Measurements from ENCODE around the gene FBXL3. TPM values are rescaled to one million over a fixed set of nuclear protein-coding genes. Genes with fewer than 3 reads are reported as not detected.

Gene FBXL3
- total and polyA plus RNA-seq, 9 donors = 38.0 to 94.4 (median 54.9) TPM

DNA sequence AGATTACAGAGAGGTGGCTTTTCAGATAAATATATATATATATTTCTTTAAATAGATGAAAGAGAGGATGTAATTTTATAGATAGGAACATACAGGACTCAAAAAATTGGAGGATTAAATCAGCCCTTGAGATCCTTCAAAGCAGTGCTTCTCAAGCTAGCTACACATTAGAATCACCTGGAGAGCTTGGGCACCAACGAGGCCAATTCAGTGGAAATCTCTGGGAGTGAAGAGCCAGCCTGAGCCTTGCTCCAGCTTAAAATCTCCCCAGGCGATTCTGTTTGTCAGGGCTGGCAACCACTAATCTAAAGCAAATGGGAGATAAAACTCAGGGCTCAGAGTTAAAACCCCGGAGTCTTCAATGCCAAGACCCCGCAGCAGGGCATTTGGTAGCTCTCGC, 50.0 kb downstream of the FBXL3 start:
- Histone ChIP-seq H3K36me3 (no peaks in the 10 kb centered on the region), H3K27me3 (no peaks in the 10 kb centered on the region), H3K9me3 (no peaks in the 10 kb centered on the region), H3K4me1 (ENCODE audit: insufficient read depth) (peaks cover 3% of the 10 kb centered on the region), H3K27ac (no peak overlapping the region), H3K4me3 (no peak overlapping the region)
- intact Hi-C loops (cut with DNase I) = no loop called here
- no peak for DNase-seq
- WGBS, 3 donors = 88 to 94% (median 90%) methylated on average over 5 of the region's 5 CpGs
- TF ChIP-seq POLR2A (IDR thresholded peaks at IDR 0.05) = no peak

GRCh38 chr13:76976490-76976889, 50.5 kb downstream of the FBXL3 start:
- 75 to 84% (median 80%) methylated on average over 8 of the region's 8 CpGs for WGBS, 3 donors
- intact Hi-C loops (cut with DNase I) = no loop called here
- no peak overlapping the region for H3K27ac ChIP-seq
- DNase-seq = no peak
- H3K36me3 ChIP-seq = no peaks in the 10 kb centered on the region
- no peaks in the 10 kb centered on the region for H3K27me3 ChIP-seq
- H3K9me3 ChIP-seq = no peaks in the 10 kb centered on the region
- H3K4me1 ChIP-seq (ENCODE audit: insufficient read depth) = peaks cover 3% of the 10 kb centered on the region
- TF ChIP-seq POLR2A (IDR thresholded peaks at IDR 0.05) (no peak), EP300 (IDR thresholded peaks at IDR 0.05) (no peak)
- TF ChIP-seq, protein P1, sequence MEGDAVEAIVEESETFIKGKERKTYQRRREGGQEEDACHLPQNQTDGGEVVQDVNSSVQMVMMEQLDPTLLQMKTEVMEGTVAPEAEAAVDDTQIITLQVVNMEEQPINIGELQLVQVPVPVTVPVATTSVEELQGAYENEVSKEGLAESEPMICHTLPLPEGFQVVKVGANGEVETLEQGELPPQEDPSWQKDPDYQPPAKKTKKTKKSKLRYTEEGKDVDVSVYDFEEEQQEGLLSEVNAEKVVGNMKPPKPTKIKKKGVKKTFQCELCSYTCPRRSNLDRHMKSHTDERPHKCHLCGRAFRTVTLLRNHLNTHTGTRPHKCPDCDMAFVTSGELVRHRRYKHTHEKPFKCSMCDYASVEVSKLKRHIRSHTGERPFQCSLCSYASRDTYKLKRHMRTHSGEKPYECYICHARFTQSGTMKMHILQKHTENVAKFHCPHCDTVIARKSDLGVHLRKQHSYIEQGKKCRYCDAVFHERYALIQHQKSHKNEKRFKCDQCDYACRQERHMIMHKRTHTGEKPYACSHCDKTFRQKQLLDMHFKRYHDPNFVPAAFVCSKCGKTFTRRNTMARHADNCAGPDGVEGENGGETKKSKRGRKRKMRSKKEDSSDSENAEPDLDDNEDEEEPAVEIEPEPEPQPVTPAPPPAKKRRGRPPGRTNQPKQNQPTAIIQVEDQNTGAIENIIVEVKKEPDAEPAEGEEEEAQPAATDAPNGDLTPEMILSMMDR (IDR thresholded peaks at IDR 0.05) = no peak
- no peak overlapping the region for H3K4me3 ChIP-seq

- 93 to 97% (median 96%) methylated on average over 6 of the region's 6 CpGs for WGBS, 3 donors
These were observed 51.1 kb downstream of the FBXL3 start for GRCh38 chr13:76975863-76976262.

GRCh38 chr13:76974618-76974975, 52.4 kb downstream of the FBXL3 start:
- intact Hi-C loops (cut with DNase I) = no loop called here

More at GRCh38 chr13:76975863-76976262, 51.1 kb downstream of the FBXL3 start:
- no peak overlapping the region for H3K4me3 ChIP-seq
- no peaks in the 10 kb centered on the region for H3K36me3 ChIP-seq
- no peak for DNase-seq
- H3K27ac ChIP-seq = no peak overlapping the region
- TF ChIP-seq, protein P1 (IDR thresholded peaks at IDR 0.05) = no peak
- TF ChIP-seq EP300 (IDR thresholded peaks at IDR 0.05) (no peak), POLR2A (IDR thresholded peaks at IDR 0.05) (no peak)
- H3K27me3 ChIP-seq = no peaks in the 10 kb centered on the region
- peaks cover 3% of the 10 kb centered on the region for H3K4me1 ChIP-seq (ENCODE audit: insufficient read depth)
- intact Hi-C loops (cut with DNase I) = no loop called here
- H3K9me3 ChIP-seq = no peaks in the 10 kb centered on the region

DNA sequence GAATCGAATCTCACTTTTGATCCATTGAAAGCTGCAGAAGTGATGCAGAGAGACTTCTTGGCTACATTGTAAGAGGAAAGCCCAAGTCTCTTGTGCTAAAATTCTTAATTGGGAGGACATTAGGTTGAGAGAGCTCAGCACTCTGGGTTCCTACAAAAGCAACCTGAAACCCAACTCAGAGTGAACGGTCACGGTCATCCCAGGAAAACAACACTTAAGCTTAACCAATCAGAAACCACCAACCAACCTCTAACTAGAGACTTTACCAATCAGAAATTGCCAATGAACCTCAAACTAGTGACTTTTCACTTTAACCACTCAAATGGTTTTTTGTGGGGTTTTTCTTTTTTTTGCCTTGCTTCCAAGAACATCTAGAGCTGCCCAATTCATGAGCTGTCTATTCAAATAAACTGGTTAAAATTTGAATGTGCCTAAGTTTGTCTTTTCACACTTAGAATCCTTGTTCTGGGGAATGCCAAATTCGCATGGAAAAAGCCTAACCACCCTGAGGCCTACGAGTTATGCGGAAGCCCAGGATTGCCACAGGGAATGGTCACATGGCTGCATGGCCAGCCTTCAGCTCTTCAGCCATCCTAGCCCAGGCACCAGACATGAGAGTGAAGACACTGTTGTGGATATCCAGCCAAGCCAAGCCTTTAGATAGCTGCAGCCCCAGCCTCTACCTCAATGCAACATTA, 52.9 kb downstream of the FBXL3 start:
- DNase-seq = no peak
- Histone ChIP-seq H3K27ac (no peak overlapping the region), H3K36me3 (no peaks in the 10 kb centered on the region), H3K4me1 (ENCODE audit: insufficient read depth) (peaks cover 2% of the 10 kb centered on the region), H3K9me3 (no peaks in the 10 kb centered on the region), H3K4me3 (no peak overlapping the region), H3K27me3 (no peaks in the 10 kb centered on the region)
- intact Hi-C loops (cut with DNase I) = no loop called here
- TF ChIP-seq, protein P1 (IDR thresholded peaks at IDR 0.05) = no peak
- TF ChIP-seq EP300 (IDR thresholded peaks at IDR 0.05) = no peak
- TF ChIP-seq POLR2A (IDR thresholded peaks at IDR 0.05) = no peak
- WGBS, 3 donors = 93 to 95% (median 94%) methylated on average over 6 of the region's 6 CpGs

More at GRCh38 chr13:76974618-76974975, 52.4 kb downstream of the FBXL3 start:
- Histone ChIP-seq H3K4me3 (no peak overlapping the region), H3K9me3 (no peaks in the 10 kb centered on the region), H3K36me3 (no peaks in the 10 kb centered on the region), H3K27me3 (no peaks in the 10 kb centered on the region), H3K4me1 (ENCODE audit: insufficient read depth) (peaks cover 2% of the 10 kb centered on the region), H3K27ac (no peak overlapping the region)
- DNase-seq = no peak
- 91 to 98% (median 96%) methylated on average over 3 of the region's 3 CpGs for WGBS, 3 donors
- TF ChIP-seq, protein P1 (IDR thresholded peaks at IDR 0.05) = no peak
- no peak for TF ChIP-seq POLR2A (IDR thresholded peaks at IDR 0.05)
- TF ChIP-seq EP300 (IDR thresholded peaks at IDR 0.05) = no peak

Measured in ovary (tissue), 9 donors.